Activated CD4-positive, alpha-beta T cell treated with anti-CD3 and anti-CD28 coated beads for 36 hours (primary cell): ENCODE measurements around the gene MEGF11. TPM values are rescaled to one million over a fixed set of nuclear protein-coding genes. Genes with fewer than 3 reads are reported as not detected.

Experiments used
- ATAC-seq: fragments of 200-7000 bp; cut with Tn5 transposase; one replicate; pipeline ENCODE4 v1.10.0; 2021; ENCODE audit warnings: mild to moderate bottlenecking, moderate library complexity
- CTCF ChIA-PET: fragments of 350-600 bp; sonication (Branson Sonifier 250); formaldehyde crosslinking; loops from one replicate; lab custom pipeline; 2021; ENCODE audit warnings: antibody characterized with exemption; lab: Charles Lee
- POLR2A ChIA-PET: fragments of 350-600 bp; sonication (Branson Sonifier 250); formaldehyde crosslinking; loops from one replicate; lab custom pipeline; 2021; ENCODE audit warnings: antibody characterized with exemption, inconsistent platforms; lab: Charles Lee
- DNase-seq: peaks from one replicate; pipeline ENCODE4 v3.0.0-alpha.2; 2020
- H3K27ac Mint-ChIP-seq: one replicate; pipeline ENCODE4 v1.8.0; 2021; ENCODE audit warnings: mixed read lengths
- H3K27me3 Mint-ChIP-seq: one replicate; pipeline ENCODE4 v1.8.0; 2021; ENCODE audit warnings: mixed read lengths
- H3K36me3 Mint-ChIP-seq: one replicate; pipeline ENCODE4 v1.8.0; 2021; ENCODE audit warnings: low read depth, mixed read lengths
- H3K4me1 Mint-ChIP-seq: one replicate; pipeline ENCODE4 v1.8.0; 2021; ENCODE audit warnings: mixed read lengths
- H3K4me3 Mint-ChIP-seq: one replicate; pipeline ENCODE4 v1.8.0; 2021; ENCODE audit warnings: mild to moderate bottlenecking, moderate library complexity, mixed read lengths
- H3K9me3 Mint-ChIP-seq: one replicate; pipeline ENCODE4 v1.8.0; 2021; ENCODE audit warnings: low read depth, mixed read lengths
- intact Hi-C, 2 experiments: fragments of 100-400 bp; cut with DNase I in 1 of 2; cut with micrococcal nuclease in 1 of 2; formaldehyde crosslinking; loops; one replicate each; pipeline versions ENCODE4 v1.14.2 to v1.15.1; 2022 to 2024; cut with DNase I, micrococcal nuclease
- total RNA-seq, 2 experiments: library from RNA; stranded (reverse); gene quantifications; one replicate each; pipeline ENCODE4 v1.2.3, GENCODE V29; 2021

MEGF11 gene
- total RNA-seq, 2 experiments from 2014 or later, result not detected

- intact Hi-C loops, result loop anchor here (2.0 to 10.0 kb wide), 4 partner anchors 40 to 681 kb away; partner anchors contain the start of genes INTS14 (in 2 of the 2), MEGF11 (in 1 of the 2) and RAB11A (in 1 of the 2)
- H3K27me3 Mint-ChIP-seq, result no peaks in the 10 kb centered on the region
- POLR2A ChIA-PET, result interaction anchor here (0.7 kb wide), 2 partner anchors 206 to 347 kb away, joined by 3 read pairs; partner anchors contain the start of gene SNAPC5
- peaks cover 2% of the 10 kb centered on the region for H3K36me3 Mint-ChIP-seq
- no peak for ATAC-seq
- DNase-seq, result peak; percentile 11
- no peaks in the 10 kb centered on the region for H3K9me3 Mint-ChIP-seq
- H3K27ac Mint-ChIP-seq, result peak overlapping the region; percentile 79
- H3K4me3 Mint-ChIP-seq, result peak overlapping the region; percentile 79
- H3K4me1 Mint-ChIP-seq, result peaks cover 52% of the 10 kb centered on the region
- CTCF ChIA-PET, result interaction anchor here (0.6 to 1.1 kb wide), 10 partner anchors 30 to 314 kb away, joined by 3 to 7 read pairs (median 3); no protein-coding TSS in a partner anchor
Measured at GRCh38 chr15:66291816-66292570, 38.4 kb upstream of the MEGF11 start.

- intact Hi-C loops, result loop anchor here in 1 of 2 experiments (2.0 to 10.0 kb wide), 3 partner anchors 38 to 676 kb away; partner anchors contain the start of genes INTS14, MEGF11 and RAB11A
- ATAC-seq (no peak), DNase-seq (peak; percentile 16)
- Mint-ChIP-seq H3K36me3 (no peaks in the 10 kb centered on the region), H3K27ac (peak overlapping the region; percentile 6), H3K9me3 (no peaks in the 10 kb centered on the region), H3K4me3 (no peak overlapping the region), H3K27me3 (no peaks in the 10 kb centered on the region), H3K4me1 (peaks cover 40% of the 10 kb centered on the region)
- ChIA-PET POLR2A (no interaction called here), CTCF (interaction anchor here (0.5 to 0.9 kb wide), 3 partner anchors 26 to 214 kb away, joined by 3 read pairs; no protein-coding TSS in a partner anchor)
Measured at GRCh38 chr15:66290518-66290917, 37.0 kb upstream of the MEGF11 start.

GRCh38 chr15:66290007-66290406 lies 36.5 kb upstream of the MEGF11 start:
- no peak for ATAC-seq
- no peak for DNase-seq
- CTCF ChIA-PET, result interaction anchor here (0.5 to 0.6 kb wide), 2 partner anchors 68 to 213 kb away, joined by 3 read pairs; no protein-coding TSS in a partner anchor
- H3K36me3 Mint-ChIP-seq, result no peaks in the 10 kb centered on the region
- H3K9me3 Mint-ChIP-seq, result no peaks in the 10 kb centered on the region
- no peaks in the 10 kb centered on the region for H3K27me3 Mint-ChIP-seq
- no peak overlapping the region for H3K4me3 Mint-ChIP-seq
- intact Hi-C loops, result loop anchor here in 1 of 2 experiments (2.0 to 10.0 kb wide), 3 partner anchors 38 to 675 kb away; partner anchors contain the start of genes INTS14, MEGF11 and RAB11A
- peaks cover 35% of the 10 kb centered on the region for H3K4me1 Mint-ChIP-seq
- POLR2A ChIA-PET, result no interaction called here
- H3K27ac Mint-ChIP-seq, result peak overlapping the region; percentile 6

- Mint-ChIP-seq H3K9me3 (no peaks in the 10 kb centered on the region), H3K4me1 (peaks cover 26% of the 10 kb centered on the region), H3K36me3 (no peaks in the 10 kb centered on the region), H3K4me3 (no peak overlapping the region), H3K27ac (no peak overlapping the region), H3K27me3 (no peaks in the 10 kb centered on the region)
- intact Hi-C loops, result no loop called here
- ChIA-PET POLR2A (no interaction called here), CTCF (interaction anchor here (0.7 to 1.4 kb wide), 6 partner anchors 8 to 185 kb away, joined by 3 to 8 read pairs (median 4); no protein-coding TSS in a partner anchor)
- no peak for ATAC-seq
- DNase-seq, result no peak
Measured at GRCh38 chr15:66288551-66289185, 35.1 kb upstream of the MEGF11 start.

- Mint-ChIP-seq H3K27me3 (no peaks in the 10 kb centered on the region), H3K36me3 (no peaks in the 10 kb centered on the region), H3K27ac (no peak overlapping the region), H3K4me3 (no peak overlapping the region), H3K4me1 (peaks cover 26% of the 10 kb centered on the region), H3K9me3 (no peaks in the 10 kb centered on the region)
- no peak for DNase-seq
- intact Hi-C loops, result no loop called here
- no peak for ATAC-seq
- POLR2A ChIA-PET, result no interaction called here
- CTCF ChIA-PET, result interaction anchor here (0.5 to 1.4 kb wide), 6 partner anchors 9 to 1725 kb away, joined by 3 to 8 read pairs (median 4); no protein-coding TSS in a partner anchor
Measured at GRCh38 chr15:66288093-66288492, 34.5 kb upstream of the MEGF11 start.

GRCh38 chr15:66287461-66288057 lies 34.0 kb upstream of the MEGF11 start:
- ChIA-PET POLR2A (no interaction called here), CTCF (interaction anchor here (0.5 to 1.4 kb wide), 14 partner anchors 9 to 1724 kb away, joined by 3 to 5 read pairs (median 3); partner anchors contain the start of gene MEGF11)
- Mint-ChIP-seq H3K4me1 (peaks cover 25% of the 10 kb centered on the region), H3K27ac (no peak overlapping the region), H3K9me3 (no peaks in the 10 kb centered on the region), H3K36me3 (no peaks in the 10 kb centered on the region), H3K4me3 (no peak overlapping the region), H3K27me3 (no peaks in the 10 kb centered on the region)
- DNase-seq (no peak), ATAC-seq (no peak)
- intact Hi-C loops, result loop anchor here in 1 of 2 experiments (1.0 to 2.0 kb wide), 2 partner anchors 35 to 649 kb away; no protein-coding TSS in a partner anchor

- Mint-ChIP-seq H3K27me3 (no peaks in the 10 kb centered on the region), H3K36me3 (no peaks in the 10 kb centered on the region), H3K4me3 (no peak overlapping the region), H3K9me3 (no peaks in the 10 kb centered on the region), H3K27ac (no peak overlapping the region), H3K4me1 (peaks cover 10% of the 10 kb centered on the region)
- CTCF ChIA-PET, result interaction anchor here (0.6 to 0.7 kb wide), 2 partner anchors 9 to 66 kb away, joined by 3 read pairs; no protein-coding TSS in a partner anchor
- intact Hi-C loops, result loop anchor here in 1 of 2 experiments (2.0 kb wide), 1 partner anchor 647 kb away; no protein-coding TSS in a partner anchor
- no peak for DNase-seq
- POLR2A ChIA-PET, result no interaction called here
- no peak for ATAC-seq
Measured at GRCh38 chr15:66285533-66286280, 32.2 kb upstream of the MEGF11 start.

- DNase-seq, result no peak
- peaks cover 3% of the 10 kb centered on the region for H3K4me1 Mint-ChIP-seq
- H3K4me3 Mint-ChIP-seq, result no peak overlapping the region
- CTCF ChIA-PET, result interaction anchor here (0.7 to 0.9 kb wide), 3 partner anchors 11 to 651 kb away, joined by 3 to 4 read pairs (median 3); no protein-coding TSS in a partner anchor
- POLR2A ChIA-PET, result no interaction called here
- H3K27me3 Mint-ChIP-seq, result no peaks in the 10 kb centered on the region
- no peaks in the 10 kb centered on the region for H3K9me3 Mint-ChIP-seq
- H3K36me3 Mint-ChIP-seq, result no peaks in the 10 kb centered on the region
- H3K27ac Mint-ChIP-seq, result no peak overlapping the region
- ATAC-seq, result no peak
- intact Hi-C loops, result no loop called here
Measured at GRCh38 chr15:66284271-66284670, 30.7 kb upstream of the MEGF11 start.

- intact Hi-C loops, result no loop called here
- H3K36me3 Mint-ChIP-seq, result no peaks in the 10 kb centered on the region
- no peaks in the 10 kb centered on the region for H3K9me3 Mint-ChIP-seq
- H3K4me3 Mint-ChIP-seq, result no peak overlapping the region
- no peak overlapping the region for H3K27ac Mint-ChIP-seq
- H3K4me1 Mint-ChIP-seq, result no peaks in the 10 kb centered on the region
- no peaks in the 10 kb centered on the region for H3K27me3 Mint-ChIP-seq
- no peak for DNase-seq
- ChIA-PET CTCF (interaction anchor here (0.5 to 0.8 kb wide), 2 partner anchors 11 to 197 kb away, joined by 3 to 5 read pairs; no protein-coding TSS in a partner anchor), POLR2A (no interaction called here)
- ATAC-seq, result no peak
Measured at GRCh38 chr15:66278671-66279070, 25.1 kb upstream of the MEGF11 start.

- Mint-ChIP-seq H3K27ac (no peak overlapping the region), H3K36me3 (no peaks in the 10 kb centered on the region), H3K4me3 (no peak overlapping the region), H3K4me1 (no peaks in the 10 kb centered on the region), H3K27me3 (no peaks in the 10 kb centered on the region), H3K9me3 (no peaks in the 10 kb centered on the region)
- DNase-seq, result no peak
- CTCF ChIA-PET, result interaction anchor here (0.5 kb wide), 1 partner anchor 11 kb away, joined by 5 read pairs; no protein-coding TSS in a partner anchor
- intact Hi-C loops, result no loop called here
- ATAC-seq, result no peak
- POLR2A ChIA-PET, result no interaction called here
Measured at GRCh38 chr15:66278056-66278455, 24.5 kb upstream of the MEGF11 start.
